GM18505 (cell line): ENCODE measurements around the gene DUSP19.

ENCODE experiments used
- ATAC-seq: cut with Tn5 transposase; IDR thresholded peaks from one replicate; pipeline ENCODE4 v1.9.1; 2021; ENCODE audit not compliant: unreplicated experiment
- POLR2A ChIP-seq: IDR thresholded peaks from 4 replicates; pipeline ENCODE4 v1.6.1; 2011; ENCODE audit warnings: borderline replicate concordance; ENCODE audit not compliant: insufficient read depth, insufficient read length; ENCODE audit errors: extremely low read depth

DUSP19 gene

DNA sequence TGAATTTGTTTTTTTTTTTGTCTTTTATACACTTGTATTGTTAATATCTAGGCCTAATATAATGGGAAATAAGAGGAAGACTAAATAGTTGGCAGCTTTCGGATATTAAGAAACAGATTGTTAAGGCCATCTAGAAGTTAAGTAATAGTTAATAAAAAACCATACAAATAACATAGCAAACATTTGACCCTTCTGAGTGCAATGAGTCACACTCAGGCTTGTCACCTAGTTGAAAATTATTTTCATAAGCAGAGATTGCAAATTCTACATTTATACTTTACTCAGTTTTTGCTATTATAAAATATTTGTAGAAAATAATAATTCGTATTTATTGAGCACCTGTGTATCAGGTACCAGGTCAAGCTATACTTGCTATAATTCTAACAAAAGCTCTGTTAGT is 48.1 kb downstream of the DUSP19 start:
- TF ChIP-seq POLR2A, result no peak
- ATAC-seq, result no peak

DNA sequence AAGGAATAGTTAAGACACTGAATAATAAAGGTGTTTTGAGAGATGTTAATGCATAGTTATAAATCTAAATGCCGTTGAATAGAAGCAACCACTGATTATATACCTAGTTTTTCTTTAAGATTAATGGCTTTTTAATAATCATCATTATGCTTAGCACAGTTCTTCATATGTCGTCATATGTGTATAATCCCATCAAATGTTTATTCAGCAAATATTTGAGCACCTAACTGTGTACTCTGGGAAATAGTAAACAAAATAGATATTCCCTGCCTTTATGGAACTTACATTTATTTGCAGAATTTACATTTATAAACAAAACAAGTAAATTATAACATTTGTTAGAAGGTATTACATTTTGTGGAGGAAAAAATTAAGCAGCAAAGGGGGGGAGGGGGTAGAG is 55.5 kb downstream of the DUSP19 start:
- no peak for ATAC-seq
- TF ChIP-seq POLR2A, result no peak

- ATAC-seq, result no peak
- TF ChIP-seq POLR2A, result no peak
Measured at GRCh38 chr2:183148955-183149354, 70.4 kb downstream of the DUSP19 start.

DNA sequence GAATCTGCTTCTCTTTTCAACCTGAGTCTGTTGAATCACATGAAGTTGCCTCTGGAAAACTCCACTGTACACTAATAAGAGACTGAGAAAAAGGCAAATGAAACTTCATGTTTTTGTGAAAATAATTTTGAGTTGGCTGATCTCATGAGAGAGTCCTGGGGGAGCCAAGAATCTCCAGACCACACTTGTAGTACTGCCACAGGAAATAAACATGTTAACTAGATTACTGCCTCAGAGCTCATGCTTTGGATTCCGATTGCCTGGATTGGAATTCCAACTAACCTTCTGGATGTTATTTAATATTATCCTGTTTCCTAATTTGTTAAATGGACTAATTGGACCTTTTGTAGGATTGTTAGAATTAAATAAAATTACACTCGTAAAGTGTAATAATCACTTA is 70.9 kb downstream of the DUSP19 start:
- TF ChIP-seq POLR2A, result no peak
- no peak for ATAC-seq
